GM21367 (cell line): Measurements from ENCODE around the gene PDGFB.

Experiments used
- ATAC-seq: cut with Tn5 transposase; IDR thresholded peaks from one replicate; pipeline ENCODE4 v1.9.1; 2021; ENCODE audit not compliant: unreplicated experiment

The PDGFB gene

GRCh38 chr22:39208013-39208680 is 36.6 kb downstream of the PDGFB start:
- no peak for ATAC-seq

- no peak for ATAC-seq
Measured at GRCh38 chr22:39207141-39208012, 37.4 kb downstream of the PDGFB start.

GRCh38 chr22:39206491-39206890 is 38.3 kb downstream of the PDGFB start:
- no peak for ATAC-seq

GRCh38 chr22:39205344-39206021 is 39.3 kb downstream of the PDGFB start:
- no peak for ATAC-seq

- ATAC-seq = no peak
Measured at GRCh38 chr22:39204216-39204615, 40.6 kb downstream of the PDGFB start.

- ATAC-seq = no peak
Measured at GRCh38 chr22:39197578-39197977, 47.2 kb downstream of the PDGFB start.

GRCh38 chr22:39194098-39194497 is 50.7 kb downstream of the PDGFB start:
- no peak for ATAC-seq

- ATAC-seq = no peak
Measured at GRCh38 chr22:39188809-39189208, 56.0 kb downstream of the PDGFB start.

GRCh38 chr22:39185601-39186012 is 59.2 kb downstream of the PDGFB start:
- ATAC-seq = no peak

GRCh38 chr22:39184586-39185577 is 59.9 kb downstream of the PDGFB start:
- no peak for ATAC-seq

GRCh38 chr22:39183991-39184585 is 60.7 kb downstream of the PDGFB start:
- no peak for ATAC-seq

GRCh38 chr22:39182478-39183030 is 62.2 kb downstream of the PDGFB start:
- ATAC-seq = no peak

- ATAC-seq = no peak
Measured at GRCh38 chr22:39181778-39182177, 63.0 kb downstream of the PDGFB start.

GRCh38 chr22:39181356-39181755 is 63.4 kb downstream of the PDGFB start:
- ATAC-seq = no peak

GRCh38 chr22:39179841-39180335 is 64.9 kb downstream of the PDGFB start:
- ATAC-seq = no peak

- no peak for ATAC-seq
Measured at GRCh38 chr22:39179401-39179827, 65.4 kb downstream of the PDGFB start.

GRCh38 chr22:39178206-39179111 is 66.3 kb downstream of the PDGFB start:
- ATAC-seq = no peak

- no peak for ATAC-seq
Measured at GRCh38 chr22:39177791-39178190, 67.0 kb downstream of the PDGFB start.

GRCh38 chr22:39177456-39177775 is 67.4 kb downstream of the PDGFB start:
- ATAC-seq = no peak
